DMS 273 treated with DMSO at 0.1 percent for 48 hours (cell line): ENCODE measurements around the gene ZNF169.
A peak's percentile ranks its signal among the peaks of the same experiment; 100 is the strongest.
"Not testable (repeated sequence)": the region's sequence is repeated elsewhere in the genome, so short reads cannot be mapped to it uniquely, and the experiment has no call there.

Experiments used
- DNase-seq: peaks from one replicate; lab custom pipeline; 2025; lab: John Stamatoyannopoulos, UW

The ZNF169 gene

DNA sequence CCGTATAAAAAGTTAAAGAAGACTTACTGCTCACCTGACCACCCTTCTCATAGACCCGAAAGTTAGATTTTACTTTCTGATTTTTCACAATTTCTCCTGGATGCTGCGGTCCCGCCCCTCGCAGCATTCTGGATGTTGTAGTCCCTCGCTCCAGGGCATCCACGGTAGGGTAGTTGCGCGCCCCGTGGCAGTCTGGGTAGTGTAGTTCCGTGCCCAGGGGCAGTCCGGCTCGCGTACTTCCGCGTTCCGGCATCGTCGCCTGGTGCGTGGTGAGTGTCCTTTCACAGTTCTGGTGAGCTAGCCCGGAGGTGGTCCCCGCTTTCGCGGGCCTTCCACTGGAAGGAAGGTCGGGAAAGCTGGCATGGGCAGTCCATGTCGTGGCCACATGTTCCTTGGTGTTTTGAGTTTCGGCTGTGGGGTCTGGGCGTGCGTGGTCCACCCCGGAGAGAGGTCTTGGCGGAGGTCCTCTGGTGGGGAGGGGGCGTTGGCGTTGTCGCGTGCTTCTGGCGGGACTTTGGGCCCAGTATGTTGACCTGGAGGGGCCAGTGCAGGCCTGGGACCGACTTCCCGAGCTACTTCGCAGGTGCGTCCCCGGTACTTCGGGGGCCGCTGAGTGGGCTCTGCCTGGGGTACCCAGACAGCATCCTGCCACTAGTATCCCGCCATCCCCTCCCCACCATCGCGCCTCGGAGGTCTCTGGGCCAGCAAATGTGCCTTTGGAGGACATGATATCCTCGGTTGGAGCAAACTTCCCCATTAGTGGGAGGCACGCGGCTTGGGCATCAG, at the start of gene ZNF169:
Gene ZNF169, plus strand, starts transcription at position 222 of the 786 bp plus-strand sequence. CDS start 19,515 bp downstream, outside the sequence.
- DNase-seq: peak; percentile 63

DNA sequence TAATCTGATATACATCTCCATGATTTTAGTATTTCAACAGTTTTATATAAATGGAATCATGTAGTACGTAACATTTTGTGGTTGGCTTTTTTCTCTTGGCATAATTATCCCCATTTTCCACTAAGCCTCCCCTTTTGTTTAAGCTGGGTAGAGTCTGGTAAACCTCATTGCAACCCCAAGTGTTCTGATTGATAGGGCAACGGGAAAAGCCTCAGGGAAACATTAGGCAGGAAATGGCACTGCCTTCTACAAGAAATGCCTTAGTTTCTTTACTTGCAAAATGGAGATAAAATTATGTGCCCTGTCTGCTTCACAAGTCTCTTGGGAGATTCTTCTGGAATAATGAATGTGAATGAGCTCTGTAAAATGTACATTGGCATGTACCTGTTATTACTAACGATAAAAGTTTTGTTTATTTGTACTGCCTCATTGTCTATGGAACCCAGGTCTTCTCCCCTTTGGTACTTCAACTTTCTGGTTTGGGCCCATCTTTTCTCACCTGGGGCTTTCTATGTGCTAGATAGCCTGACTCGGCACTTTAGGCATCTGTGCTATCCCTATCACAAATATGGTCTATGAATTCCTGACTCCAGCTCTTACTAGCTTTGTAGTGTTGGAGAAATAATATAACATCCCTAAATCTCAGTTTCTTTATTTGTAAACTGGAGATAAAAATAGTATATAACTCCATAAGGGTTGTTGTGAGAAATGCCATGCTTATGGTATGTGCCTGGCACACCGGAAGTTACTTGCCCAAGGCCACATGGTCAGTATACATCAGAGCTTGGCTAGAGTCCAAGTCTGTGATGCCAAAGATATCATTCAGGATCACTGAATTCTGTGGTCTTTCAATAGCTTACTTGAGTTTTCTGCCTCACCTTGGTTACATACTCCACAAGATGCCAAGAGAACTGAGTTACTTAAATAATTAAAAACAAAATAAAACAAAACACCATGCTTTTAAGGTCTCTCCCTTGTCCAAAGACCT, 48.2 kb upstream of the ZNF169 start:
- DNase-seq: no peak

DNA sequence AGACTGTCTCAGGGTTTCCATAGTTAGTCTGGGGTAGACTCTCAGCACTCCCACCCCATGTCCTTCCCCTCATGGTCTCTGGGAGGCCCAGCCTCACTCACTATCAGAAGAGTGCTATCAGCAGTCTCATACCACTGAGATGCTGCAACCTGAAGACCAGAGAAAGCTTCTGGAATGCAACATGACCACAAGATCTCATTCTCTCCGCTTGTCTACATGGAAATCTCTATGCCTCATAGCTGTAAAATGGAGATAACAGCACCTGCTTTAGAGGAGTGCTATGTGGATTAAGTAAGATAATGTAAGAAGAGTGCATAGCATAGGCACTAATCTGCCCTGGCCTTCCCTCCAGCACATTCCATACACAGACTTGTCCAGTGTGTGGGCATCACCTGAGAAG, 47.0 kb upstream of the ZNF169 start:
- DNase-seq: no peak

DNA sequence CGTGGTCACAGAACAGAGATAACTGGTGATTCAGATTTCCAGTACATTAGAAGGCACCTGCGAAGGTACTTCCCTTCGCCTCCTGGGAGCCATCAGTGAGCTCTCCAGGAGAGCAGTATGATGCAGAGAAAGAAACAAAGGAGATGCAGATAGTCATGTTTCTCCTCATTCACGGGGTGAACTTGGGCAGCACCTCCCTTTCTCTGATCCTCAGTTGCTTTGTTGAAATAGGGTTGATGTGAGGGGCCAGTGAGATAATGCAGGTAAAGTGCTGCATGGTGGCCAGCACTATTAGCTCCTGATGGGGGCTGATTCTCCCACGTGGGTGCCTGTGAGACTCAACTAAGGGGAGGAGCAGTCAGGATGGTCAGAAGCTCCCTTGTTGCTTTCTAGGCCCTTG, 46.6 kb upstream of the ZNF169 start:
- no peak for DNase-seq

DNA sequence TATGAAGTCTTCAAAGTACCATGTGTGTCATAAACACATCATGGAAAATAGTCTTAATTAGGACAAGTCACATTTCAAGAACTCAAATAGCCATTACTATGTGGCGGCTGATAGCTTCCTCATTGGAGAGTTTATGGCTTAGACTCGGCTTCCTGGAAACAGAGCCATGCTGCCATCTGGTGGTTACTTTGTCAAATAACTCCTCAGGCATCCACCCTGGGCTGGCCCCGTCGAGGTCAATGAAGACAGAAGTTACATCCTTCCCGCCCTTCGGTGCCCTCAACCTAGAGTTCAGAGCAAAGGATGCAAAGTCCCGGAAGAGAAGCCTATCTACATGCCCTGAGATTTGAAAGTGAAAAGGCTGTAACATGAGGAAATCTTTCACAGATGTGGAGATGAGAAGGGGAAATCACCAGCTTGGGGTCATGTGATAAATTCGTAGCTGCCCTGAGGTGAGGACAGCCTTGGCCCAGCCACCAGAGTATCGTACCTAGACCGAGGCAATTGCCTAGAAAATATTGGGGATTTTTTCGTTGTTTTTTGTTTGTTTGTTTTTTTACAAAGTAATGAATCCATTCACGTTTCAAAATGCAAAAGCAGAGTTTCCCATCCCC, 45.5 kb upstream of the ZNF169 start:
- peak; percentile 13 for DNase-seq

DNA sequence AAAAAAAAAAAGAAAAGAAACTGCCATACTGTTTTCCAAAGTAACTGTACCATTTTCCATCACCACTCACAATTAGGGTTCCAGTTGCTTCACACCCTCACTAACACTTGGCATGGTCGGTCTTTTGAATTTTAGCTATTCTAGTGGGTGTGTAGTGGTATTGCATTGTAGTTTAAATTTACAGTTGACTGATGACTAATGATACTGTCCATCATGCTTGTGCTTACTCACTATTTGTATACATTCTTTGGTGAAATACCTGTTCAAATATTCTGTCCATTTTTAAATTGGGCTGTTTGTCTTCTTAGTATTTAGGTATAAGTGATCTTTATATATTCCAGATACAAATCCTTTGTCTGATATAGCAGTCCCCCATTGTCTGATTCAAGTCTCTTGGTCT, 36.2 kb upstream of the ZNF169 start:
- DNase-seq: no peak

DNA sequence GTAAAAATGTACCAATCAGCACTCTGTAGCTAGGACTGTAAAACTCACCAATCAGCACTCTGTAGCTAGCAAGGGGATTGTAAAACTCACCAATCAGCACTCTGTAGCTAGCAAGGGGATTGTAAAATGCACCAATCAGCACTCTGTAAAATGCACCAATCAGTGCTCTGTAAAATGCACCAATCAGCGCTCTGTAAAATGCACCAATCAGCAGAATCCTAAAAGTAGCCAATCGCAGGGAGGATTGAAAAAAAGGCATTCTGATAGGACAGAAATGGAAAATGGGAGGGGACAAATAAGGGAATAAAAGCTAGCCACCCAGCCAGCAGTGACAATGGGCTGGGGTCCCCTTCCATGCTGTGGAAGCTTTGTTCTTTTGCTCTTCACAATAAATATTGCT, 33.7 kb upstream of the ZNF169 start:
- DNase-seq: not testable (repeated sequence)

DNA sequence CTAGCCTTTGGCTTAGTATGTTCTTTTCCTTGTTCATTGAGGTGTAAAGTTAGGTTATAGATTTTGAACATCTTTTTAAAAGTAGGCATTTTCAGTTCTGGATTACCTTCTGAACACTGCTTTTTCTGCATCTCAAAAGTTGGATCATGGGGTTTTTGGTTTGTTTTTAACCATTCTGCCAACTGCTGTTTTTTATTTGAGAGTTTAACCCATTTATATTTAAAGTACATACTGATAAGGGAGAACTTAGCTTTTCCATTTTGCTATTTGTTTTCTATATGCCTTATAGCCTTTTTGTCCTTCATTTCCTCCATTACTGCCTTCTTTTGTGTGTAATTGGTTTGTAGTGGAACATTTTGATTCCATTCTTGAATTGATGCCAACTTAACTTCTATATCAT, 30.5 kb upstream of the ZNF169 start:
- no peak for DNase-seq

DNA sequence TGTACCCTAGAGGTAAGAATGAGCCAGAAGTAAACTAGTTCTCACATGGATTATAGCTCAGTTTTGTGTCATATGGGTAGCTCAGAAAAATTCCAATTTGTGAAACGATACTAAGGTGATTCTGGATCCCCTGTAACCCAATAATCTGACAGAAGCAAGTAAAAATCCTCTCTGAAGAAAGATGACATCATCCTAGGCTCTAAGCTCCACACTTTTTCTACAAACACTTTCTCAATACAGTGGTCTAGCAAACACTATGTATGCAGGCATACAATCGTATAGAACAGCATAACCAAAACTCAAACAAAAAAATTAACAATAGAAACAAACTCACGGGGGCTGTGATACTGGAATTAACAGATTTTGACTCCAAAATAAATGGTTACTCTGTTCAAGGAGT, 26.7 kb upstream of the ZNF169 start:
- DNase-seq: no peak

DNA sequence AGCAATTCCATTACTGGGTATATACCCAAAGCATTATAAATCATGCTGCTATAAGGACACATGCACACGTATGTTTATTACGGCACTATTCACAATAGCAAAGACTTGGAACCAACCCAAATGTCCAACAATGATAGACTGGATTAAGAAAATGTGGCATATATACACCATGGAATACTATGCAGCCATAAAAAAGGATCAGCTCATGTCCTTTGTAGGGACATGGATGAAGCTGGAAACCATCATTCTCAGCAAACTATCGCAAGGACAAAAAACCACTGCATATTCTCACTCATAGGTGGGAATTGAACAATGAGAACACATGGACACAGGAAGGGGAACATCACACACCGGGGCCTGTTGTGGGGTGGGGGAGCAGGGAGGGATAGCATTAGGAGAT, 18.0 kb upstream of the ZNF169 start:
- not testable (repeated sequence) for DNase-seq

DNA sequence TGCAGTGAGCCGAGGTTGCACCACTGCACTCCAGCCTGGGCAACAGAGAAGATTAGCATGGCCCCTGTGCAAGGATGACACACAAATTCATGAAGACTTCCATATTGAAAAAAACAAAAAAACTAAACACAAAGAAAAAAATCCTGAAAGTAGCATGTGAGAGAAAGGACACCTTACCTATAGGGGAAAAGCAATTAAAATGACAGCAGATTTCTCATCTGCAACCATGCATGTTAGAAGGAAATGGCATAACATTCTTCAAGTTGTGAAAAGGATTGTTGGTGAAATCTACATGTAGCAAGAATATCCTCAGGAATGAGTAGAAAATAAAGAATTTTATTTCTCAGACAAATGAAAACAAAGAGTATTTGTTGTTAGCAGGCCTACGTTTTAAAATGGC, 13.4 kb upstream of the ZNF169 start:
- no peak for DNase-seq

DNA sequence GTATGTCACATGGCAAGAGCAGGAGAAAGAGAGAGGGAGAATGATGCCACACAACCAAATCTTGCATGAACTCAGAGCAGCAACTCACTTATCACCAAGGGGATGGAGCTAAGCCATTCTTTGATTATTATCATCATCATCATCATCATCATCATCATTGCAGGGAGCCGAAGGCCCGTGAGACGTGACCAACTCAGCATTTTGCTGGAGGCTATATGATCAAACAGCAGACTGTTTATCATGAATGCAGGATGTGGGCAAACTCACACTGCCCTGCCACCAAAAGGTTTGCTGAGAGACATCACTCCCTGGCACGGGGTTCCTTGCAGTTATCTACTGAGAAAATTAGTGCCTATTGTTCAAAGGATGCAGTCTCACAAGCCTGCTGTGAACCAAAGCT, 8.6 kb upstream of the ZNF169 start:
- DNase-seq: no peak

DNA sequence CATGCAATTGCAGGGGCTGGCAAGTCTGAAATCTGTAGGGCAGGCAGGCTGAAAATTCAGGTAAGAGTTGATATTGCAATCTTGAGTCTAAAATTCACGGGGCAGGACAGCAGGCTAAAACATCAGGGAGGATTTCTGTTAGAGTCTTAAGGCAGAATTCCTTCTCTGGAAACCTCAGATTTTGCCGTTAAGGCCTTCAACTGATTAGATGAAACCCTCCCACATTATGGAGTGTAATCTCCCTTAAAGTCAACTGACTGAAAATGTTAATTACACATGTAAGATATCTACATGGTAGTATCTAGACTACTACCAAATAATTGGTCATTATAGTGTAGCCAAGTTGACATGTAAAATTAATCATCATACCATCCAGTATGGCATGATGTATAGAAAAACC, 3.1 kb upstream of the ZNF169 start:
- DNase-seq: no peak

DNA sequence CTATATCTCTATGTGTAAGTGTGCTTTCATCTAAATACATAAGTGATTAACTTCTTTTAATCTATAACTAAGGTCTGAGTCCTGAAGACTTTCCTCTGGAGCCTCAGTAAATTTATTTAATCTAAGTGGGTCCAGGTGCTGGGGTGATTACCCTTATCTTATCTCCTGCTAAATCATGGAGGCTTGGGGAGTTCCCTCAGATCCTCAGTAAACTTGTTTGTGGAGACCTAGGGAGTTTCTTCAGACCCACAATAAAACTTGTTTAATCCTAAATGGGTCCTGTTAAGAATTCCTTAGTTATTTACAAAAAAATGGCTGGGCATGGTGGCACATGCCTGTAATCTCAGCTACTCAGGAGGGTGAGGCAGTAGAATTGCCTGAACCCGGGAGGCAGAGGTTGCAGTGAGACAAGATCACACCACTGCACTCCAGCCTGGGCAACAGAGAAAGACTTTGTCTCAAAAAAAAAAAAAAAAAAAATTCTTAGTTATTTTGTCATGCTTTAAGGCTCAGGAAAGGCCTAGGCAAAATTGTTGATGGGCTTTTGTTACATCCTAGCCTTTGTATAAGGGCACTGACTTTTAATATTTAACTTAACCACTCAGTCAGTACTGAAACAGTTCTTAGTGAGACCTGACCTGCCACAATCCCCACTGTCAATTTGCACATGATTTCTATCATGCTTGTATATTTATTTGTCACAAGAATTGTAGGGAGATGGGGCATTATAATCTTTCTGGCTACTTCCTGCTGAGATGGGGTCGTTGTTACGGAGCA, 6.7 kb downstream of the ZNF169 start:
- DNase-seq: not testable (repeated sequence)

DNA sequence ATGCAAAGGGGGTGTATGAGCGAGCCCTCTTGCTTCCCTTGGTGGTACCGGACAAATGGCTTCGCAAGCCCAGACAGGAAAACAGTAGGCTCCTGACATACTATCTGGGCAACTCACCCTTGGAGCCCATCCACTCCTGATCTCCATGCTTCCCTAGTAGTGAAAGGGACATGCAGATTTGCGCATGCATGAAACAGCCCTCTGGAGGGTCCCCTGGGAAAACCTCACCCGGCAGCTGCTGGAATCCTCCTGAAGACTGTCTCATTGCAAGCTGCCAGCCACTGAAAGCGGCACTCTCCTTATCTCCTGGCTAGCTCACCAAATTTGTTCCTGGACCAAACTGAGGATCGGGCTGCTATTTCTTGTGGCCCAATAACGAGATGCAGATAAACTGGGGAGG, 10.2 kb downstream of the ZNF169 start:
- DNase-seq: peak; percentile 21

DNA sequence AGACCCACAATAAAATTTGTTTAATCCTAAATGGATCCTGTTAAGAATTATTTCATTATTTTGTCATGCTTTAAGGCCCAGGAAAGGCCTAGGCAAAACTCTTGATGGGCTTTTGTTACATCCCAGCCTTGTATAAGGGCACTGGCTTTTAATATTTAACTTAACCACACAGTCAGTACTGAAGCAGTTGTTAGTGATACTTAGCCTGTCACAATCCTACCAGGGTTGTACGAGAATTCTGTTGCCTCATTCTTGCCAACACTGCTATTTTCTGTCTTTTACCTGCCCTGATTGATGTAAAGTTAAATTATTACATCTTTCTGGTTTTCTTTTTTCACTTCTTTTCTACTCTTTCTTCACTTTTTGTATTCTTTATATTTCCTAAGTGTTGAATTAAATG, 10.9 kb downstream of the ZNF169 start:
- no peak for DNase-seq

DNA sequence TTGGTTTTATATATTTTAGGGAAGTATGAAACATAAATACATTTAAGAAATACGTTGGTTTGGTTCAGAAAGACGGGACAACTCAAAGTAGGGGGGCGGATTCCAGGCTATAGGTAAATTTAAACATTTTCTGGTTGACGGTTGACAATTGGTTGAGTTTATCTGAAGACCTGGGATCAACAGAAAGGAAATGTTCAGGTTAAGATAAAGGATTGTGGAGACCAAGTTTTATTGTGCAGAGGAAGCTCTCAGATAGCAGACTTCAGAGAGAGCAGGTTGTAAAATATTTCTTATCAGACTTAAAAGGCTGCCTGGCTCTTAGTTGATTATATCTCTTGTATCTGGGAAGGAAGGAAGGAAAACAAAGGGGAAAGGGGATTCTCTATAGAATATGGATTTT, 17.9 kb downstream of the ZNF169 start:
- DNase-seq: not testable (repeated sequence)

DNA sequence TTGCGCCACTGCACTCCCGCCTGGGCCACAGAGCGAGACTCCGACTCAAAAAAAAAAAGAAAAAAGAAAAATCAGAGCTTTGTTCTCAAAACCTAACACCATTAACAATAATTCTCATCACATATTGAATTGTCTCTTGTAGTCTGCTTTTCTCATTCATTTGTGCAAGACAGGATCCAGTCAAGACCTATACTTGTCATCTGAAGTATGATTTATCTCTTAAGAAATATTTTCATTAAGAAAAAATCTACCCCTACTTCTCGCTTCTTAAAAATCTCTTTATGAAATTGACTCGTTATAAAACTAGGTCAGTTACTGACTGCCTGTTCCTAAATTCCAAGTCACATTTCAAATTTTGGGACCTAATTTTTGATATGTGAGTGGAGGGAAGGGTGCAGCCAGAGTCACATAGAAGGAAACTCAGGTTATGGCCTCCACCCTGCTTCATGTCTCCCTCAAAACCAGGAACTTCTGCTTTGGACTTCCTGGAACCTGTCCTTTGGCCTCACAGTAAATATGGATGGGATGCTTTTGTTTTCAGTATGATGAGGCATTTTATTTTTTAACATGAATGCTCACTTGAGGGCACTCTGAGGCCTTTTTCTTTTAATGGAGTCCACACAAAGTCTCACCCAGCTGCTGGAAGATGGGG, 18.9 kb downstream of the ZNF169 start:
- no peak for DNase-seq

DNA sequence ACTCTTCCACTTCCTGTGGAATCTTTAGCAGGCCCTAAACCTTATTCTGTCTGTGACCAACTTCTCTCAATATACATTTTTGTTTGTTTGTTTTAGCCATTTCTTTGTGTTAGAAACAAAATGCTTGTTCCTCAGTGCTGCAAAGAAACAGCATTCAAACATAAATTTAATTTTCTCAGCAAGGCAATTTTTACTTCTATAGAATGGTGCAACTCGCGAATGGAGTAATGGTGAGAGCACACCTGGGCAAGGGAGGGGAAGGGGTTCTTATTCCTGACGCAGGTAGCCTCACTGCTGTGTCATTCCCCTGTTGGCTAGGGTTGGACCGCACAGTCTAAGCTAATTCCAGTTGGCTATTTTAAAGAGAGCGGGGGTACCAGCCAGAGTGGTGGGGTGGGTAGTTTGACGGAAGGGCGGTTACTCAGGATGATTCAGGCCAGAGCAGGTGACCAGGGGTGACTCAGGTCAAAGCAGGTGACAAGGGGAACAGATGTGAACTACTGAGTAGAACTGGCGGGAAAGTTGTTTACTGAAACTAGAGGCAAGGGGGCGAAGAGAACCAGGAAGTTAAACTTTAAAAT, 21.4 kb downstream of the ZNF169 start:
- DNase-seq: no peak

DNA sequence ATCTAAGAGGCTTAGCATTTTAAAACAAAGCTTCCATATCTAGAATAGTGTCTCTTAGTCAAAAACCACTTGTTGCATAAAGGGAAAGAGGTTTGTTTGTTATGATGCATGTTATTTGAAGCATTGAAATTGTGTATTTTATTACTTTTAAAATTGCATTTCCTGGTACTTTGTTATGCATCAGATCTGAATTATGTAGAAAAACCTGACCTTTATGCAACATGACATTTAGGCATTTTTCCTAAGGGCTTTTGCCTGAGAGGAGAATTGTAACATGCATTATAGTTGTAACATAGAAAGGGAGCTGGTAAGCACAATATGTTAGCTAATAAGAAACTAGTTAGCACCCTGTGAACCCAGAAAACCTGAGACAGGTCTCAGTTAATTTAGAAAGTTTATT, 22.0 kb downstream of the ZNF169 start:
- DNase-seq: no peak

DNA sequence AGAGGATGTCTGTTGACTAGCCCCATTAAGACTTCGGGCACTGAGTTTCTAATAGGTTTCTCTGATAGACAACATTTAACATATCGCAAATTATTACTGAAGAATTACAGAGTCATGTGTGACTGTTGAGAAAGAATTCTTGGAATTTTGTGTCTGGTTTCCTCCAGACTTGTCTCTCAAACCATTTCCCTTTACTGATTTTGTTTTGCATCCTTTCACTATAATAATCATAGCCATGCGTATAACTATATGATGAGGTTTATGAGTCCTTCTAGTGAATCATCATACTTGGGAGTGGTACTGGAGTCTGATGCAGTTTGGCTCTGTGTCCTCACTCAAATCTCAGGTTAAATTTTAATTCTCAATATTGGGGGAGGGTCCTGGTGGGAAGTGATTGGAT, 27.0 kb downstream of the ZNF169 start:
- no peak for DNase-seq
